ENCODE measurements around the gene C1orf105.

Gene C1orf105

DNA sequence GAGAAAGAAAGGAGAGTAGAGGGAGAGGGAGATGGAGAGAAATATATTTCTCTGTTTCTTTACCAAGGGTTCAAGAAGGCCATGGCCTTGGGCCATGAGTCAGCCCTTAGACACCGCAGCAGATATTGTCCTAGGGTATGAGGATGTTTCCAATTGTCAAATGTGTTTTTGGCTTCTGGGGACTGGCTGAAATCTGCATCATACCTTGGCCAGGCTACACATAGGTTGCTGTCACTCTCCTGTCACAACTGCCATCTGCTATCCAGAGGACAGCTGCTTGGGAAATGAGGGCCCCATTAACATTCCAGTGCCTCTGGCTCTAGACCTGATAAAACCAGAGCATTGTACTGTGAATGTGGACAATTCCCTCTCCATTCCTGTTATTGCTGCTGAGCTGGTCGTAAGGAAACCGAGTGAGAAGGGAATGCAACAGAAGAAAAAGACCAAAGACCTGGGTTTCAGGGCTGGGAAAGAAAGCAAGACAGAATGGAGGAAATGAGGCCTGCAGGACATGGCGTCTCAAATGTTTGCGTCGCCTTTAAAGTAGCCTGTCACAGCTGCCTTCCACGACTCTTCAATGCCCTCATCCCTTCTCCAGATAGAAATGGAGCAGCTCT lies 32.2 kb downstream of the C1orf105 start:
- no peak for DNase-seq (ENCODE audit: low read depth, low spot score)
- no peak overlapping the region for H3K27ac ChIP-seq

DNA sequence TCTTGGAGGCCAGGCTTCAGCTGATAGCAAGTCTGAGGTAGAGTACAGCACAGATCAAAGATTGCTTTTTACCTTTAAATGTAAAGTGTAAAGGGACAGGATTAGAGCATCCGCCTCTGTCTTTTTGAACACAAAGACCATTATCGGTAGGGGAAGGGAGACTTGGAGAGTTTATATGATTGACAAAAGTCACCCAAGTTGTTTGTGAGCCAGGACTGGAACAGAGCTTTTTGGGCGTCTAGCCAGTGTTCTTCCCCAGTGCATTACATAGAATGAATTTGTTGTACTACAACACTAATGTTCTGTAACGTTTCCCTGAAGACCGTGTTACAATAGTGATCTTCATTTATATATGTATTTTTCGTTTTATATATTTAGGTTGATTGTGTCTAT lies 32.7 kb downstream of the C1orf105 start:
- H3K27ac ChIP-seq = no peak overlapping the region
- DNase-seq (ENCODE audit: low read depth, low spot score) = no peak

DNA sequence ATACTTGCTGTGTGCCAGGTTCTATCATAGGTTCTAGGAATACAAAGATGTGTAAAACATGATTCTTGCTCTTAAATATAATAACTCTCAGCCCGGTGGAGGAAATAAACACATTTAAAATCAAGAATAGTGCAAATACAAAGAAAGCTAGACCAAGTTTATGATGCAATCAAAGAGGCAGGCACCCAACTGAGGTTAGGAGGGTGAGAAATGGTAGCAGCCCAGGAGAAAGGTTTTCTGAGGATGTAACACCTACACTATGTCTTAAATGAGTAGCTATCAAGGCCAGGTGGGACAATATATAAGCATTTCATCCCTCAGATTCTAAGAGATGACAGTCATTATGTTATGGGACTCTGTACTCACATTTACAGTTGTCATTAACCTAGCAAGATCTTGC lies 33.1 kb downstream of the C1orf105 start:
- no peak for DNase-seq (ENCODE audit: low read depth, low spot score)
- no peak overlapping the region for H3K27ac ChIP-seq

DNA sequence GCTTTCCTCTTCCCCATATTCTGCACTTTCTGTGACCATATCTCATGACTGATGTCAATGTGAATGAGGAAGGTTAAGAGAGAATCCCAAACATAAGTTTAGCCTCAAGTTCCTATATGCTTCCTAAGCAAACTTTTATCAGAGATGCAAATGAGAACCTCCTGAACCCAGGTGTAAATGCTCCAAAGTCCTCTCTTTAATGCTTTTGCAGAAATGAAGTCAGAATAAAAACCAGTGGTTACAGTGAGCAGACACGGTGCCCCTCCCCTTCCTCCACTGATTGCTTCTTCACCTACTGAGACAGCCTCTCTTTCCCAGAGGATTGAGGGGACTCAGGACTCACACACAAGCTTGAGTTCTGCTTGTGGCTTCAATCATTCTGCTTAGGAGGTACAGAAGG lies 35.0 kb downstream of the C1orf105 start:
- DNase-seq (ENCODE audit: low read depth, low spot score) = no peak
- no peak overlapping the region for H3K27ac ChIP-seq

DNA sequence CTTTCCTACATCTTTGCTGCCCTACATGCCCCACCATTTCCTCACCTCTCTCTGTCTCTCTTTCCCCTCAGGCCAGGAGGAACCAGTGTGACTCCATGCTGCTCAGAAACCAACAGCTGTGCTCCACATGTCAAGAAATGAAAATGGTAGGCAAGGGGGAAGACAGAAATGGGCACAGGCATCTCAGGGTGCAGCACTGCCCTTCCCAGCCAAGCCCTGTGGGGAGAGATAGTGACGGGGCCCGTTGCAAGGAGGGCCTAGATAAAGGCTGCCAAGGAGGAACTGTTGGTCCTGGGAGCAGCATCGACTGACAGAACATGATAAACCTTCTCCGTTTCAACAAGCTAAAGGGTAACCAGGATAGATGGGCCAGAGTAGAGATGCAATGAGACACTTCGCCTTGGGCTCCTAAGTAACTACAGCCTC lies 35.9 kb downstream of the C1orf105 start:
- DNase-seq (ENCODE audit: low read depth, low spot score) = no peak

DNA sequence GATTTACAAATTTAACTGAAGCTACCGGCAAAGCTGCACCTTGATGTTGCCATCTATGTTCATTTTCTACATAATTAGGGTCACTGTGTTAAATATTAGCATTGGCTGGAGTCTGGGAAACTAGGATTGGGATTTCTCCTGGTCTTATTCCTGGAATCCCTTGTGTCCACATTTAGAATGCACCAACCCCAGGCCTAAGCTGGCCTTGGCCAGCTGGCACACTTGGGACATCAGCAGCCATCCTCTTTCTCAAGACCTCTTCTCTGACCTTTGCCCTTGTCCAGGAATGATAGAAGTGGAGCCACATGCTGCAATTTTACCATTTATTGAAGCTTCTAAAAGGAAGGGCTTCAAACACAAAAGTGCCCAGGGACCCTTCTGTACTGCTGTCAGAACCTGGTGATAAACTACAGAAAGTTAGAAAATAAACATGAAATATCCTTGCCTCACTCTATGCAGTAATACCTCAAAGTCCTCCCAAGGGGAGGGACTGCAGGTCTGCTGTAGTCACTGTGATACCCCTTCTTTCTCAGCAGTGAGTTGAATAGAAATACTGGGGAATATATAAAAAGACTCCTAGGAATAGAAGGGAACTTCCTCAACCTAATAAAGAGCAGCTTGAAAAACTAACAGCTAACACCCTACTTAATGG lies 37.1 kb downstream of the C1orf105 start:
- no peak overlapping the region for H3K27ac ChIP-seq

More for the DNA sequence above, 35.9 kb downstream of the C1orf105 start:
- no peak overlapping the region for H3K27ac ChIP-seq

DNA sequence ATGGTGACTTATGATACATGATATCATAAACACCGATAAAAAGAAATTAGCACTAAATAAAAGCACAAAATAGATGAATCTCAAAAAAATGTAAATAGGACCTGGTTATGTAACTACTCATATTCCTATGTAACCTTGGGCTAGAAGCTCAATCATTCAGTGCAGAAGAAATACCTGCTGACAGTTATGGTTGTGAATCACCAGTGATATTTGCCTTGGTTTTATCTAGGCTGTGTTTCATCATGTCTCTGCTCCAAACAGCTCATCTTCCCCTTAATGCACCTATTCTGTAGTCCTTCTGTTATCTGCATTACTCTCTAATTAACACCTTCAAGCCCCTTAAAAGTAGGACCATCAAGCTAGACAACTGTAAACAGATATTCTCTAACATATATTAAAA lies 39.7 kb downstream of the C1orf105 start:
- H3K27ac ChIP-seq = no peak overlapping the region
- no peak for DNase-seq (ENCODE audit: low read depth, low spot score)

More for the DNA sequence above, 37.1 kb downstream of the C1orf105 start:
- DNase-seq (ENCODE audit: low read depth, low spot score) = no peak

DNA sequence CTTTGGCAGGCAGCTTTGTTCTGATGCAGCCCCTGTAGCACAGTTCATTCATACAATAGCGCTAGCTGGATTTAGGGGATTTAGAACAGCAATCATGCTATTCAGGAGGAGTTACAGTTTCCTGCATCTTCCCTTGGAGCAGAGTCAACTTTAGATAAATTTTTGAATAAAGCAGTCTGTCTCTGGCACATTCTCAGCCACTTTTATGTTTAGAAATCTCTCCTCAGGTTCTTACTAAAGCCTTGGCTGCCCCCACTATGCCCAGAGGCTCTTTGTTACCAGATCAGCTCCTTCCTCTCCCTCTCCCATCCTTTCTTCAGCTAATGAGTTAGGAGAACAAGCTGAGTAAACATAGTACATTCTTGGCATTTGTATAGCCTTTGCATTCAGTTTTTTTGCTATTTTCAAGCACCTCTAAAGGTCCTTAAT lies 40.4 kb downstream of the C1orf105 start:
- H3K27ac ChIP-seq = no peak overlapping the region
- no peak for DNase-seq (ENCODE audit: low read depth, low spot score)

DNA sequence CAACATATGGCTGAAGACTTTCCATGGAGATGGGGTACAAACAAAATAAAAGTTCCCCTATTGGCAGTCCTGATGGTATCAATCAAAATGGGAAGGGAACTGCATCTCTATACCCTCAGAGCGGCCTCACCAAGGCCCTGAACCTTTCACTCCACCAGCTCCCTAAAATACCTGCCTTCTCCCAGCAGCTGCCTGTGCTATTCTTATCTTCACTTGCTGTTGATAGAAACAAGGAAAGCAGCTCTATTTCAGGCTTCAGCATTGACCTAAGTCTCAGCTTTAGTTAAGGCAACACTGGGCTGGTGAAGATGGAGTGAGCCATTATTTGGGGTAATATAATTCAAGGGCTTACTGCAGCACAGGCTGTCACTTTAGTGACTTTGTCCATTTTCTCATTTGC lies 45.1 kb downstream of the C1orf105 start:
- H3K27ac ChIP-seq = no peak overlapping the region
- no peak for DNase-seq (ENCODE audit: low read depth, low spot score)

DNA sequence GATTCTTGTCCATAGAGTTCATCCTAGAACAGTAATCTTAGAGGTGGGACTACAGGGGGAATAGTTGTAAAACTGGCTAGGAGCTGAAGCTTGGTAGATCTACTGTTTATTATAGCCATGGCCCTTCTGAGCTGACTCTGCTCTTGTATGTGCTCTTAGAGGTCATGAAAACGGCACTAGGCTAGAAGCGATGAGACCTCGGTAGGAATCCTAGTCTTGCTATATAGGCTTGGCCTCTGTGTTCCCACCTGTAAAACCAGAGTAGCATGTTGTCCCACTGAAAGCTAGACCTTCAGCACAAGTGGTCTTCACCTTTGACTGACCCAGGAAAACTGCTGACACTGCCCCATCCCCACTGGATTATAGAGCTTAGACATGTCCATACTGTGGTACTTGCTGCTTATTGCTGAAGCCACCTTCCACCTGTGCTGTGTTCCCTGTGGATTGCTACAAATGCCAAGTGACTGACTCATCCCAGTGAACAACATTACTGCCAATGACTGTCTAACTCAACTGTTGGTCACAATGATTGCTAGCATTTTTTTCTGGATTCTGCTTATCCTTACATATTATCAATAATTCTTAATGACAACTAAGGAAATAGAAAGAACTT lies 46.4 kb downstream of the C1orf105 start:
- peak overlapping the region; percentile 33 for H3K27ac ChIP-seq
- no peak for DNase-seq (ENCODE audit: low read depth, low spot score)

DNA sequence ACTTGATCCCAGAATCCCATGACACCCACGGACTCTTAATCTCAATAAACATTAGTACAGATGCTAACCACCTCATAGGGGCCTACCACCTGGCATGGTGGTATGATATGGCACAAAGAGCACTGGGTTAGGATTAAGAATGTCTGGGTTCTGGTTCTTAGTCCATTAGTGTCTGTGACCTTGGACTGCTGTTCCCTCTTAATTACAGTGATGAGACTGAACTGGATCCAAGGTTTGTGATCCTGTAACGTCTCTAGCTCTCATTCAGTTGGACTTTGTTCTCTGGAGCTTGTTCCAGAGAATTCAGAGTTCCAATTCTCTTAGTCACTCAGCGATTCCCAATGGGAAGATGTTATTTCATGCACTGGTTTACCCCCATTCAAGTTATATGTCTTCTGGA lies 47.0 kb downstream of the C1orf105 start:
- DNase-seq (ENCODE audit: low read depth, low spot score) = no peak

DNA sequence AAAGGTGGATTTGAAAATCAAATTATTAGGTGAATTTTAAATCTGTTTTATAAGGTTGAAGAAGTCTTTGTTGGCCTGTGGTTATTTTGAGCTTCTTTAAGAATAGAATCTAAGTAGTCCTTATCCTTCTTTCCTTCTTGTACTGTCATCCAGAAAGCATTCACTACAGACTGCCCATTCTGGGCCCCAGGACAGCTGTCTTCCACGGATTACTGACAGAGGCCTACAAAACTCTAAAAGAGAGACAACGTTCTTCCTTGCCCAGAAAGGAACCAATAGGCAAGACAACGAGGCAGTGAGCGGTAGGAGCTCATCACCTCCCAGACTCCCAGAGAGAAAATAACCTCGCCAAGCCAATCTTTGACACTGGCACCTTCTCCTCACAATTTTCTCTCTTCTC lies 47.8 kb downstream of the C1orf105 start:
- no peak overlapping the region for H3K27ac ChIP-seq
- no peak for DNase-seq (ENCODE audit: low read depth, low spot score)

More for the DNA sequence above, 47.0 kb downstream of the C1orf105 start:
- peak overlapping the region; percentile 33 for H3K27ac ChIP-seq

DNA sequence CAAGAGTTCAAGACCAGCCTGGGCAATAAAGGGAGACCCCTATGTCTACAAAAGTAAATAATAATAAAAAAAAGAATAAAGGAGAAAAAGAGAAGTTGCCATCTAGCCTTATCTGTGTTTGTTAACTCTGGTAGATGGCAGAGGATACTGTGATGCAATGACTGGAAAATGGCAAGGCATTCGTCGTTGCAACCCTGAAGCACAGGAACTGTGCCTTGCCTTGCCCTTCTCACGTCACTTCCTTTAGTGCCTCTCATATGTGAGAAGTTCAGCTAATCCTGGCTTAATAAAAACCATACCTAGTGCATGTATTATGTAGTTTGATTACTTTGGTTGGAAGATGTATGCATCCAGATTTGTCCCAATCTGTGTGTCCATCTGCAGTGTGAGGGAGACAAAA lies 49.2 kb downstream of the C1orf105 start:
- H3K27ac ChIP-seq = no peak overlapping the region
- DNase-seq (ENCODE audit: low read depth, low spot score) = no peak

DNA sequence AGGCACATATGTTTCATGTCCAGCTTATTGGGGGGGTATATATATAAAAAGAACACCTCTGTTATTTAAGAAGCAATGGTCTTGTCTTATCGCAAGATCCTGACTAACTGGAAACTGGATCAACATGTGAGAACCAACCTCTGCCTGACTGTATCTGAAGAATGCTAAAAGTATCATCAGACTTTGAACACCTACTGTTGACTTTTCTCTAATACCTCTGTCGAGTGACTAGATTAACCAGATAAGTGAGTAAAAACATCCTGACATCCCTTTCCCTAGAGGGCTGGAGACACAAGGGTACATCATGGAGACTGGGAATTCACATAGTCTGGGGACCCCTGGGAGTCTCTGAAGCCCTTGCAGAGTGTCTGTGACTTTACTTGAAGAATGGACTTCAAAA lies 49.7 kb downstream of the C1orf105 start:
- H3K27ac ChIP-seq = no peak overlapping the region
- no peak for DNase-seq (ENCODE audit: low read depth, low spot score)

DNA sequence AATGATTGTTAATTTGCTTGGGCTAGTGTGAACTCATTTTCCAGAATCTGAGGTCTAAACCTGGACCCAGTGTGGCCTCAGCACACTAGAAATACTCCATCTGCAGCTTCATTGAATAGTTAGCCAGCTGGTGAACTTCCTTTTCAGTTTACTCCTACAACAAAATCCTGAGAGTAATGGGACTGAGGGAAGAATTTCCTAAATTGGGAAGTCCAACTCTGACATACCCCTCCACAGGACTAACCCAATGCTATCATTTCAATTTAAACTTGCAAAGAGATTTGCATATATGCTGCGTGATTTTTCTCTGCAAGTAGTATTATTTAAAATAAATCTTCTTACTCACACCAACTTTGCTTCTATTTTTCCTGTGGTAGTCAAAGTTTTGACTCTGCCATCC lies 51.2 kb downstream of the C1orf105 start:
- H3K27ac ChIP-seq = no peak overlapping the region
- no peak for DNase-seq (ENCODE audit: low read depth, low spot score)

DNA sequence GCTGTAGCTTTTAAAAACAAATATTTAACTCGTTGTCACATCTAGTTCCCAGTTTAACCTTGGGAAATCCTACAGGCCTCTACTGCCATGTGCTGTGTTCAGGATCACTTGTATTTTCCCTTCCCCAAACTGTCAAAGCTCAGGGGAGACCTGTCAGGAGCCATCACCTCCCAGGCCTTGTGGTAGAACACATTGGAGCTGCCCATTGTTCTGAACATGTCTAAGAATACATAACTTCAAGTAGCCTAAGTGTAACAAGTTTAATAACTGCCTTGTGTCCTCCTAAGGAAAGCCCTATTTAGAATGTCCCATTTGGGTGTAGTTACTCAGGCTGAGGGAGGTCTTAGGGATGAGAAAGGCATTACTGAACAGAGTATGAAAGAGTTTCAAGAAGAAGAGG lies 52.0 kb downstream of the C1orf105 start:
- no peak for DNase-seq (ENCODE audit: low read depth, low spot score)
- H3K27ac ChIP-seq = no peak overlapping the region

DNA sequence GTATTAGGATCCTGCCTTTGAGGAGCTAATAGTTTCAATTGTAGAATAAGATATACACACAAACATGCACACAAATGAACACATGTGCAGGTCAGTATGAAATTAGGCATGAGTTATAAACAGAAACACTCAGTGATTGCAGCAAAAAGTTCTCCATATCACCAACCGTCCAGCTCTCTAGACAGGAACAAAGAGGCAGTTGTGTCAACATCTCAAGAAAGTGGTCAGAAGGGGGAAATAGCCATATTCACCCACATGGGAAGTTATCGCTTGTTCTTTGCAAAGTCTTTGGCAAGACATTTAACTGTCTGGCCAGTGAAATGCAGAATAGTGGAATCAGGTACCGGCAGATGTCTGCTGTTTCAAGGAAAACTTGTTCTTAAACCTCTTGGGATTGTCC lies 52.8 kb downstream of the C1orf105 start:
- H3K27ac ChIP-seq = no peak overlapping the region
- DNase-seq (ENCODE audit: low read depth, low spot score) = no peak

DNA sequence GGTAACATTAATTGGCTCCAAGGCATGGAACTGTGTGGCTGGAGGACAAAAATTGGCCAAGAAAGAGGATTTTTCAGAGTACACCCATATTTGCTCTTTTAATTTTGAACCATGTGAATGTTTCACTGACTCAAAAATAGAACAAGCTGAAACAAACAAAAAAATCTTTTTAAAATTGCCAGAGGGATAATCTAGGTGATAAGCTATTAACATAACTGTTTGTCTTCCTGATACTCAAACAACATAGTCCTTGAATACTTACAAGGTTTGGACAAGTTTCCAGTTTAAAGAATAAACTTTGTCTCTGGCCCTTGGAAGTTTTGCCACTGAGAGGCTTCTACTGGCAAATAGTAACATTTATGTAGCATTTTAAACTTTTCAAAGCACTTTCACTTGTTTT lies 53.4 kb downstream of the C1orf105 start:
- no peak for DNase-seq (ENCODE audit: low read depth, low spot score)
- H3K27ac ChIP-seq = no peak overlapping the region

DNA sequence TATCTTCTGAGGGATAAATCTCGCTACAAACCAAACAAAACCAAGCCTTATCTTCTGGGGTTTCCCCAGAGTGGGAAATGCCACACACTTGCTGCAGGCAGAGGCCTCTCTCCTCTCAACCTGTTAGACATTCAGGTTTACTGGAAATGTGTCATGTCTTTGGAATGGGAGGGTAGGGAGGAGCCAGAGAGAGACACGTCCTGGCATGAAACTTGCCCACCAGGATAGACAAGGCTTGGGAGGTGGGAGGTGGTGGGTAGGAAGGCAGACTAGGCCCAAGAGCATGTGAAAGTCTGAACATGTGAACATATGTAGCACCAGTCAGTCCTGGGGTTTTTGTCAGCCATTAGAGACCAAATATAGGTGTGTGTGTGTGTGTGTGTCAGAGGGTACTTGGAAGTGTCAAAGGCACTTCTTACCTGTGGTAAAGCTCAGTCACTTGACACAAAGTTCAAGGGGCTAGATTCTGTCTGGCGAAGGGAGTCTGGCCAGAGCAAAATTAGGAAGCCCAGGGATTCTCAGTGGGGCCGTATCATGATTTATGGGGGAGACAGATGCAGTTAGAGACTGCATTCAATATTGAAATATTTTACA lies 55.8 kb downstream of the C1orf105 start:
- H3K27ac ChIP-seq = peak overlapping the region; percentile 72

DNA sequence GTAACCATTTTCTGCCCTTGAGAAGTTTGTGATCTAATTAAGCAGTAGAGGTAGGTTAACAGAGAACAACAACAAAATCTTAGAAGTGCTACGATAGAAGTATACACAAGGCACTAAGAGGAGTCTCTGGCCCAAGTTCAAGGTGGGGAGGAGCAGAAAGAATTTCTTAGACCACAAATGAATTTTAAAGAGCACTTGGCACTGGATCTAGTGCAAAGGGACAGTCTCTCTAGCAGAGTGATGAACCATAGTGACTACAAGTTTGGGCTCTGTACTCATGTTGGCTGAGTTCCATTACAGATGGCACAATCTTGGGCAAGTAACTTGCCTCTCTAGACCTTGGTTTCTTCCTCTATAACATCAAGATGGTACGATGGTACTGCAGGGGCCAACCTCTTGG lies 56.7 kb downstream of the C1orf105 start:
- H3K27ac ChIP-seq = peak overlapping the region; percentile 72
- DNase-seq (ENCODE audit: low read depth, low spot score) = no peak

More for the DNA sequence above, 55.8 kb downstream of the C1orf105 start:
- DNase-seq (ENCODE audit: low read depth, low spot score) = peak; percentile 93

DNA sequence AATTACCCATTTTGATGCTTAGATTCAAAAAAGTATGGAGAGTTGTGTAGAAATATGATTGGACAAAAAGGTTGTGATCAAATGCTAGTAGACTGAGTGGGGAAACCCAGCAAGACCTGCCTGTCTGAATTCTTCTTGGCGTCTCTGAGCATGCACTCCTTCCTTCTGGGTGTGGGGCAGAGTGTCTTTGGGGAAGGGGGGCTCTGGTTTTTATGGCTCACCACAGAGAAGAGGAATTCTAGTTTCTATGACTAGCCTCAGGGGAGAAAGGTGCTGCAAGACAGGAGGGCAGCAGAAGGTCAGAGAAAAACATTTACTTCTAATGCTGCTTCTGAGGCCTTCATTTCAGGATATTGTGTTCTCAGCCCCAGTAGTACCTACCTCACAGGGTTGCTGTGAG lies 57.3 kb downstream of the C1orf105 start:
- no peak for DNase-seq (ENCODE audit: low read depth, low spot score)

More for the DNA sequence above, 57.3 kb downstream of the C1orf105 start:
- H3K27ac ChIP-seq = peak overlapping the region; percentile 72

Data from epithelial cell of prostate (primary cell).